DOHH2 (cell line): ENCODE measurements around the gene CAPZB.

Experiments
- H3F3A ChIP-seq: fragments of 200-600 bp; sonication (generic), shearing (Covaris generic); 2 replicates; pipeline ENCODE4 v1.6.0; 2016; ENCODE audit warnings: antibody characterized with exemption, mild to moderate bottlenecking; ENCODE audit not compliant: control insufficient read depth, insufficient read depth
- H3K27ac ChIP-seq: fragments of 200-600 bp; sonication (generic); 2 replicates; pipeline ENCODE4 v1.5.1; 2014; ENCODE audit warnings: low read depth, mild to moderate bottlenecking, low read length, moderate library complexity
- H3K27me3 ChIP-seq: fragments of 200-600 bp; sonication (generic); 2 replicates; pipeline ENCODE4 v1.6.1; 2014; ENCODE audit warnings: mild to moderate bottlenecking, low read length, mixed read lengths; ENCODE audit not compliant: control insufficient read depth
- H3K36me3 ChIP-seq: fragments of 200-600 bp; sonication (generic); 2 replicates; pipeline ENCODE4 v1.6.1; 2014; ENCODE audit warnings: mild to moderate bottlenecking, low read length, moderate library complexity, mixed read lengths; ENCODE audit not compliant: control insufficient read depth
- H3K4me1 ChIP-seq: fragments of 200-600 bp; sonication (generic); 2 replicates; pipeline ENCODE4 v1.6.1; 2014; ENCODE audit warnings: mild to moderate bottlenecking, low read length, mixed read lengths; ENCODE audit not compliant: control insufficient read depth
- H3K4me2 ChIP-seq: fragments of 200-600 bp; sonication (generic); 2 replicates; pipeline ENCODE4 v1.6.0; 2014; ENCODE audit warnings: mild to moderate bottlenecking, low read length, moderate library complexity
- H3K4me3 ChIP-seq: fragments of 200-600 bp; sonication (generic); 2 replicates; pipeline ENCODE4 v1.5.1; 2014; ENCODE audit warnings: mild to moderate bottlenecking, low read length, mixed read lengths
- H3K79me2 ChIP-seq: fragments of 200-600 bp; sonication (generic); 2 replicates; pipeline ENCODE4 v1.6.1; 2014; ENCODE audit warnings: mild to moderate bottlenecking, low read length, mixed read lengths; ENCODE audit not compliant: control insufficient read depth
- H3K9me2 ChIP-seq: fragments of 200-600 bp; sonication (generic); replicated peaks from 2 replicates; pipeline ENCODE4 v1.6.1; 2014; ENCODE audit warnings: mild to moderate bottlenecking, low read length, mixed read lengths; ENCODE audit not compliant: control insufficient read depth
- H3K9me3 ChIP-seq: fragments of 200-600 bp; sonication (generic); 2 replicates; pipeline ENCODE4 v1.6.1; 2014; ENCODE audit warnings: antibody characterized with exemption, low read length, mixed read lengths; ENCODE audit not compliant: control insufficient read depth, insufficient read depth
- H4K20me1 ChIP-seq: fragments of 200-600 bp; sonication (generic); 2 replicates; pipeline ENCODE4 v1.6.0; 2014; ENCODE audit warnings: low read depth, mild to moderate bottlenecking, antibody characterized with exemption, low read length, moderate library complexity; ENCODE audit not compliant: control insufficient read depth, insufficient read depth
- EZH2phosphoT487 ChIP-seq: fragments of 200-600 bp; sonication (generic); IDR thresholded peaks from 2 replicates; pipeline ENCODE4 v1.6.1; 2017; ENCODE audit warnings: borderline replicate concordance, mild to moderate bottlenecking, antibody characterized with exemption, low read length, moderate library complexity, mixed read lengths
- TF ChIP-seq, protein P1 (sequence below): fragments of 200-600 bp; sonication (generic); IDR thresholded peaks from one replicate; pipeline ENCODE4 v1.5.1; 2014; ENCODE audit warnings: antibody characterized with exemption, mild to moderate bottlenecking, low read depth, low read length; ENCODE audit not compliant: poor library complexity, severe bottlenecking

The CAPZB gene

DNA sequence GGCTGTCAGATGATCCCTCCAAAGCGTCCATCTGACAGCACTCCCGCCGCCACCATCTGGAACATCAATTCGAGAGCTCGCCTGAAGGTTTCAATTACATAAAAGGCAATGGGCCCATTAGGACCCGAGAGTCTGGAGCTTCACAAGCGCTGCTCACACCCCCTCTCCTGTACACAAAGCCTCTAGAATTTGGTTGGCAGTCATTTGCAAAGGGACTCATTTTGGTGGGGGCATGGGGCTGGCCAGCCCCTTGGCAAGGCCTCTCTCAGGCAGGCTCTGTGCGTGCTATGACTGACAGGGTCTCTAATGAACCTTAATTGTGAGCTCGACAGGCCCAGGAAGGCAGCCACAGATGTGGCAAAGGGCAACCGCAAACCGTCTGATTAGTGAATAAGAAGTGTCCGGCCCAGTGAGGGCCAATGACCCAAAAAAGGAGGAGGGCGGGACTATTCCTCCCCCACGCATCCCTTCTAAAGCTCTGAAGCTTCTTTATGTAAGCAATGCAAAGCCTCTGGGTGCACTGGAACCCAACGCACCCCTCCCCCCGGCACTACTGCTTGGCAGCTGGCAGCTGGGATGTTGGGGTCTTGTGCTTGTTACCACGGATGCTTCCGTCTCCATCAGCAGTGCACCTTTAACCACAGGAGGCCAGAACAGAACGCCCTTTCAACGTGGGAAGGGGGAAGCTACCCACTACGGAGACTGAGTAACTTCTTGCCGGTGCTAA lies 79.4 kb downstream of the CAPZB start:
- H3K9me3 ChIP-seq: no peaks in the 10 kb centered on the region
- H3K9me2 ChIP-seq: no peaks in the 10 kb centered on the region
- H3K4me3 ChIP-seq: no peak overlapping the region
- H3K4me1 ChIP-seq: no peaks in the 10 kb centered on the region
- no peaks in the 10 kb centered on the region for H3K27me3 ChIP-seq
- peaks cover 5% of the 10 kb centered on the region; the same call in 1 of the 2 replicates for H4K20me1 ChIP-seq
- H3K36me3 ChIP-seq: no peaks in the 10 kb centered on the region
- TF ChIP-seq, protein P1, sequence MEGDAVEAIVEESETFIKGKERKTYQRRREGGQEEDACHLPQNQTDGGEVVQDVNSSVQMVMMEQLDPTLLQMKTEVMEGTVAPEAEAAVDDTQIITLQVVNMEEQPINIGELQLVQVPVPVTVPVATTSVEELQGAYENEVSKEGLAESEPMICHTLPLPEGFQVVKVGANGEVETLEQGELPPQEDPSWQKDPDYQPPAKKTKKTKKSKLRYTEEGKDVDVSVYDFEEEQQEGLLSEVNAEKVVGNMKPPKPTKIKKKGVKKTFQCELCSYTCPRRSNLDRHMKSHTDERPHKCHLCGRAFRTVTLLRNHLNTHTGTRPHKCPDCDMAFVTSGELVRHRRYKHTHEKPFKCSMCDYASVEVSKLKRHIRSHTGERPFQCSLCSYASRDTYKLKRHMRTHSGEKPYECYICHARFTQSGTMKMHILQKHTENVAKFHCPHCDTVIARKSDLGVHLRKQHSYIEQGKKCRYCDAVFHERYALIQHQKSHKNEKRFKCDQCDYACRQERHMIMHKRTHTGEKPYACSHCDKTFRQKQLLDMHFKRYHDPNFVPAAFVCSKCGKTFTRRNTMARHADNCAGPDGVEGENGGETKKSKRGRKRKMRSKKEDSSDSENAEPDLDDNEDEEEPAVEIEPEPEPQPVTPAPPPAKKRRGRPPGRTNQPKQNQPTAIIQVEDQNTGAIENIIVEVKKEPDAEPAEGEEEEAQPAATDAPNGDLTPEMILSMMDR: no peak
- TF ChIP-seq EZH2phosphoT487: no peak
- H3K4me2 ChIP-seq: no peak overlapping the region
- H3F3A ChIP-seq: no peaks in the 10 kb centered on the region
- H3K79me2 ChIP-seq: peaks cover 42% of the 10 kb centered on the region
- no peak overlapping the region for H3K27ac ChIP-seq

DNA sequence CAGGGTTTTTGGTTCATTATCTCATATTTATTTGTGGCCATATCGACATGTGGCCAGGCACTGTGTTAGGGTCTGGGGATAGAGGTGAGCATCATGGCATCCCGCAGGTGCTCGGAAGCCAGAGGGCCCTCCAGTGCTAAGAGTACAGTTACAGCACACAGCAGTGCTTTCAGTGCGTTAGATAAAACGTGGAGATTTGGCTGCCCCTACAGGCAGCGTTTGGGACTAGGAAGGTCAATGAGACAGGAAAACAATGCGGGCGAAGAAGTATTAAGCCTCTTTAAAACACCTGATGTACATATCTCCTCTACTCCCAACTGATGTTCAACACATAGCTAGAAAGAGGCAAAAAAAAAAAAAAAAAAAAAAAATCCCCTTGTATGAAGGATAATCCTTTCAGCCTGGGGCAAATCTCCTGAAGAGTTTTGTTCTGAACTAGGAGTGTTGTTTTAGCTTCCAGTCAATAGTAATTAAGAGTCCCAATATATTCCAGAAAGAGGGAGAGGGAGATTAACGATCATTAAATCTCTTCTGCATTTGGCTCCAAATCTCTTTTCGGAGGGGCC lies 80.1 kb downstream of the CAPZB start:
- Histone ChIP-seq H3K9me3 (no peaks in the 10 kb centered on the region), H3F3A (no peaks in the 10 kb centered on the region), H3K27me3 (no peaks in the 10 kb centered on the region), H3K4me3 (no peak overlapping the region), H3K36me3 (no peaks in the 10 kb centered on the region), H3K4me2 (no peak overlapping the region), H4K20me1 (peaks cover 5% of the 10 kb centered on the region; the same call in 1 of the 2 replicates), H3K4me1 (no peaks in the 10 kb centered on the region), H3K27ac (no peak overlapping the region), H3K9me2 (no peaks in the 10 kb centered on the region), H3K79me2 (peaks cover 42% of the 10 kb centered on the region)
- no peak for TF ChIP-seq EZH2phosphoT487
- TF ChIP-seq, protein P1: peak; percentile 12

DNA sequence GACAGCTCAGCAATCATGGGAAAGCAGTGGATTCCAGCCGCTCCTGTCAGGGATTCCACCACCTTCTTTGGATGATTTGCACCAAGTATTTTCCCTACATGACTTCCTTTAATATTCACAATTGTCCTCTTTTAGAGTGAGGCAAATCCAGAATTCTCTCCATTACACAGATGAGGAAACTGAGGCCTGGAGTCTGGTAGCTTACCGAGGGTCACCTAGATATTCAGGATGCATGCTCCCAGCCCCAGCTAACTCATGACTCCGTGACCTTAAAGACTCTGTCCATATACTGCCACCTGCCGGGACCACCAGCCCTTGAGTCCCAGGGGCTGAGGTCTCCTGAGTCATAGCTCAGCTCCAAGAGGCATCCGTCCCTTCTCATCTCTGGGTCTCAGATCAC lies 80.6 kb downstream of the CAPZB start:
- no peak overlapping the region for H3K27ac ChIP-seq
- no peaks in the 10 kb centered on the region for H3K27me3 ChIP-seq
- no peaks in the 10 kb centered on the region for H3K4me1 ChIP-seq
- H3K4me3 ChIP-seq: no peak overlapping the region
- H3K4me2 ChIP-seq: no peak overlapping the region
- H3K9me2 ChIP-seq: no peaks in the 10 kb centered on the region
- H3F3A ChIP-seq: no peaks in the 10 kb centered on the region
- no peaks in the 10 kb centered on the region for H3K9me3 ChIP-seq
- TF ChIP-seq, protein P1: no peak
- no peak for TF ChIP-seq EZH2phosphoT487
- peaks cover 39% of the 10 kb centered on the region for H3K79me2 ChIP-seq
- peaks cover 5% of the 10 kb centered on the region; the same call in 1 of the 2 replicates for H4K20me1 ChIP-seq
- no peaks in the 10 kb centered on the region for H3K36me3 ChIP-seq
